IPS-NIHi7 (cell line): Measurements from ENCODE around the gene TRIM44.

ENCODE experiments used
- DNase-seq: peaks from one replicate; pipeline ENCODE4 v3.0.0; 2012; ENCODE audit warnings: mixed read lengths; ENCODE audit errors: extremely low spot score

Gene TRIM44

DNA sequence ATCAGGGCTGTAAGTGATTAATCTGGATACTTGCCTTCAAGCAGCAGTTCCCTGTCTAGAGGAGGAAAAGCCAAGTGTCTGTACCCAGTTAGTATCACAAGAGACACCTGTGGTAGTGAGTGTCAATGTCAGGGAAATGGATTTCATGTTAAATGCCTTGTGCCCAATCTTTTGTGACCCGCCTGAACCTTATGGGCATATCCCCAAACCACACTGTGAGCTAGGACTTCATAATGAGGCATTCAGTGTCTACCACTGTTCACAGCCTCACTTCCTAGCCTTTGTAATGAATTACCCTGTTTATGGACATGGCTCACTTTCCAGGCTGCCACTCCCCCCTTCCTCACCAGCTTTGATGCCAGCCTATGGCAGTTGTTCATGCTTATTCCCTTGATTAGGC is 125.1 kb downstream of the TRIM44 start:
- no peak for DNase-seq

DNA sequence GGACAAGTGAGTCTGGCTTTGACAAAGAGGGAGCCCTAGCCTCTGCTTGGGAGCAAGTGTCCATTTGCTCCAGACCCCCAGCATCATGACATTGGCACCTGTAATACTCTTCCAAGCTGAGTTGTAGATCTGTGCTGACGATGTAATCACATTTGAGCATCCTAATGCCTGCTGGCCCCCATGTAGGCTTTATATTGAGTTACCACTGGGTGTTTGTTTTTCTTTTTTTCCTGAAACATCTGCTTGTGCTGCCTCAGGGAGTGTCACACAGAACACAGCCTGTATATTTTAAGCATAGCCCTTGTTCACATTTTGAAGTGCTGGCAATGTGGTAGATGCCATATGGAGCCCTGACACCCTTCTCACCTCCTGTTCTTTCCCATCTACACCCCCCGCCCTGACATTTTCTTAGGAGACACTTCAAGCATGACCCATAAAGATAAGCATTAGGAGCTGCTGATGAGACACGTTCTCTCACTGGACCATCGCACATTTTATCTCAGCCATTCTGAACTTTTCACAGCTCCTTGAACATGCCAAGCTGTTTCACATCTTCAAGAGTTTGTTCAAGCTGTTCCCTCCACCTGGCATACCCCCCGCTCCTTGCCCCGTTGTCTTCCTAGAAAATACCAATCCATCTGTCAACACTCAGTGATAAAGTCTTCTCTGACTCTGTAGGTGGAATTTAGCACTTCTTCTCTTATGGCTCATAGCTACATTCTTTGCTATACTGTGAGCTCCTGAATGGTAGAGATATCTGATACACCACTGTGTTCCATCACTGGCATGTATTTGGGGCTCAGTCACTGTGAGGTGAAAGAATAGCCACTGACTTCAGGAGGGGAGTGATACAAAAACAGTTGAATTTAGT is 128.7 kb downstream of the TRIM44 start:
- DNase-seq: no peak

DNA sequence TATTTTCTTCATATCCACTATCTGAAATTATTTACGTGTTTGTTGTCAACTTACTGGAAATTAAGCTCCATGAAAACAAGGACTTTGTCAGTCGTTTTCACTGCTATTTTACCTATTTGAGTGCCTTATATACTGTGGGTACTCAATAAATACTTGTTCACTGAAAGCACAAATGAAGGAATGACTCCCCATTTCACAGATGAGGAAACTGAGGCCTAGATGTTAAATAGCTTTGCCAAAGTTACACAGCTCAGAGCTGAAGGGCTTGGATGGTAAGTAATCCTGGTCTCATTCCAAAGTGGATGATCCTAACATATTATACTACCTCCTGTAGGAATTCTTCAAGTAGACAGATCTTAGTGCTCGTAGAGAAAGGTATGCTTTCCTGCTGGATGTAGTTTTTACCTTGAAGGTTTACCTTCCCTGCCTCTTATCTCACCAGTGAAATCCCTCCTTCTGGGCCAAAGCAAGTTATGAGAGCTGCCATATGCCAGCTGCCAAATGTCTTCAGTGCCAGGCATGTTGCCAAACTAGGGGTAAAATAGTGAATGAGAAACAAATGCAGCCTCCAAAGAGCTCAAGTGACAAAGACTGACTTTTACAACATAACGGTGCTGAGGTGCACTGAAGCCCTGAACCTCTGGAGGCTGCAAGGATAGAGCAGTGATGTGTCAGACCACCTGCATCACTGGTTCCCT is 129.7 kb downstream of the TRIM44 start:
- DNase-seq: no peak

DNA sequence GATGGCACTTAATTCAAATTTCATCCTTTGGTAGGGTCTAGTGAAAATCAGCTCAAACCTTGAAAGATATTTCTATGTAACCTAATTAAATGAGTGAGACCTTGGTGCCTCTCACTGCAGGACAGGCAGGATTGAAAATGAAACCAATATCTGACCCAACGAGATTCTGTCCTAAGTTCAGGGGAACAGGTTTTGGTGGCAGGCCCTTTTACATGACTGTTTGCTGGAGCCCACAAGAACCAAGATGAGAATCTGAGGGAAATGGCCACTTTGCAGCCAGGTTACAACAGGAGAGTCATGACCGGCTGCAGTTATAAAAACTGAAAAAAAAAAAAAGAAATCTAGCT is 130.2 kb downstream of the TRIM44 start:
- no peak for DNase-seq

DNA sequence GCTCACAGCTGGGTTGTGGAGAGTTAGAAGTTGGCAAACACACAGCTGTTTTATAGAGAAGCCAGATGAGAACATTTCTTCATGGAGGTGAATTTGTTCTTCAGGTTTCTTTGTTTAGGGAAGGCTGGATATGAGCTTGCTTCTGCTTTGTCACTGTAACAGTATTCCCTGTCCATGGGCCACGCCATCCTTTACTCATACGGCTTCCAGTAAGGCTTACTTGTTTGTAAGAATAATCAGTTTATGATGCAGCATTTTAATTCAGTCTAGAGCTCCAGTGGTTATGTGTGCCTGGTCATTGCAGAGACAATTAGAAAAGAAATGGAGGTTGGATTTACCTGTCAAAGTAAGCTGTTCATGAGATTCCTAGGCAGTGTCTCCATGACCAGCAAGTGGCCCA is 131.8 kb downstream of the TRIM44 start:
- DNase-seq: no peak

DNA sequence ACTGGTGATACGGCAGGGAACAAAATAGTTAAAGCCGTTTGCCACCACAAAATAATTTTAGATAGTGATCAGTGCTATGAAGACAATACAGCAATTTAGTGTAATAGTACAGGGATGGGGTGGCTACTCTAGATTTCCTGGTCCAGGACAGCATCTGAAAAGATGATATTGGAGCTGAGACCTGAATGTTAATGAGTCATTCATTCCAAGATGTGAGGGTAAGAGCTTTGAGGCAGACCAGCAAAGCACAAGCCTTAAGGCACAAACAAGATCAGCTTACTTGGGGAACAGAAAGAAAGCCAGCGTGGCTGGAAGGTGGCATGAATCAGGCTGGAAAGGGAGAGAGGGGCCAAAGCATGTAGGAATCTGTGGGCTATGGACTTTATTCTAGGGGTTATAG is 132.3 kb downstream of the TRIM44 start:
- no peak for DNase-seq

DNA sequence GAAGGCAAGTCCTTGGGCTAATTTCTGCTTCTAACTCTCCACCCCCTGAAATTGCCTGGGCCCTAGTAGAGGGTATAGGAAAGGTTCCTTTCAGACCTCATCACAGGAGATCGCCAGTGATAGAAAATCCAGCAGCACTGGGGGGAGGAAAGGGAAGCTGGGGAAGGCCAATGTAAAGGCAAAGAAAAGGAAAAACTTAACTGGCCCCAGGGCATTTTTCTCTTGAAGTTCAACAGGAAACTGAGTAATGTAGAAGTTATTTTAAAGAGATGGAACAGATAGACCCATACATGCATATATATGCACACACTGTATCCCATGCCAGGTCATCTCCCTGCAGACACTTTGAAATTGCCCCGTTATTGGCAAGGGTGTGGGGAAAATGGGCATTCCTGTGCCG is 134.0 kb downstream of the TRIM44 start:
- DNase-seq: no peak

DNA sequence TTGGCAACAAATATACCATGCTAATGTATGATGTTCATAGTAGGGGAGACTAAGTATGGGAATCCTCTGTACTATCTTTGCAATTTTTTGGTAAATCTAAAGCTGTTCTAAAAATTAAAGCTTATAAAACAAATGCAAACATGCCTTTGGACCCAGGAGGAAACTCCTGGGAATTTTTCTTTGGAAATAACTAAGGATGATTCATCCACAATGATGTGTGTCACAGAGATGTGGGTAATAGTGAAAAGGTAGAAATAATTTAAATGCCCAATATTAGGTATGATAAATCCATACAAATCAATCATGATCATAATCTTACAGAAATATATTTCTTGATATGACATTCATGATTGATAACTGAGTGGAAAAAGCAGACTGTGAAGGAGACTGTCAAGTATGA is 135.8 kb downstream of the TRIM44 start:
- no peak for DNase-seq

DNA sequence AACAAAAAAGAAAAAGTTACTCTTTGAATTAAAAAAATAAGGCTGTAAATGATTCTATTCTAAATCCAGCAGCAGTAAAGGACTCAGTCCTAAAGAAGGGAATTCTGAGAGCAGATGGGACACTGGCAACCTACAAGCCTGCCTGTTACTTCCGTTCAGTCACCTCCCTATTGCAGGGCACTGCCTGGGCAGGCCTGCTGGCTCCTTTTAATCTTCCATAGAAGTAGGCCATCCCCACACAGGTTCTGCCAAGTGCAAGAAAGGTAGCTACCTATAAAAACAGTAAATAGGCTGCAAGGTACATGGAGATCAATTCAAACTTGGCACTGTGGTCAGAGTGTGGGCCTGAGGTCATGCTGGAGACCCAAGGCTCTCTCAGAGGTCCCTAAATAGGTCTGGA is 136.4 kb downstream of the TRIM44 start:
- DNase-seq: no peak

DNA sequence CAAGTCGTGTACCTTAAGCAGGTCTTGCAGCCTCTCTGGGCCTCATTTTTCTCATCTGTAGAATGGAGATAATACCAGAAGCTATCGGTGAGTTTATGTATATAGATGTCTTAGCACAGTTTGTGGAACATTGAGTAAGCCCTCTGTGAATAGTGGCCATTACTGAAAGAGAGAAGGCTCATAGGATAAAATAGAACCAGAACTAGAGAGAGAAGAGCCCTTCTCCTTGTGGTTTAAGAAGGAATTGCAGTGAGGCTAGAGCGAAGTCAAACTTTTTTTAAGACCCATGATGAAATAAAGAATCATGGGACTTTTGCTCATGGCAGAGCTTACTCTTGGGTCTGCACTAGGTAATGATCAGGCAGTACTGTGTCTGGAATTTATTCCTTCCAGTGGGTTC is 137.1 kb downstream of the TRIM44 start:
- DNase-seq: no peak

DNA sequence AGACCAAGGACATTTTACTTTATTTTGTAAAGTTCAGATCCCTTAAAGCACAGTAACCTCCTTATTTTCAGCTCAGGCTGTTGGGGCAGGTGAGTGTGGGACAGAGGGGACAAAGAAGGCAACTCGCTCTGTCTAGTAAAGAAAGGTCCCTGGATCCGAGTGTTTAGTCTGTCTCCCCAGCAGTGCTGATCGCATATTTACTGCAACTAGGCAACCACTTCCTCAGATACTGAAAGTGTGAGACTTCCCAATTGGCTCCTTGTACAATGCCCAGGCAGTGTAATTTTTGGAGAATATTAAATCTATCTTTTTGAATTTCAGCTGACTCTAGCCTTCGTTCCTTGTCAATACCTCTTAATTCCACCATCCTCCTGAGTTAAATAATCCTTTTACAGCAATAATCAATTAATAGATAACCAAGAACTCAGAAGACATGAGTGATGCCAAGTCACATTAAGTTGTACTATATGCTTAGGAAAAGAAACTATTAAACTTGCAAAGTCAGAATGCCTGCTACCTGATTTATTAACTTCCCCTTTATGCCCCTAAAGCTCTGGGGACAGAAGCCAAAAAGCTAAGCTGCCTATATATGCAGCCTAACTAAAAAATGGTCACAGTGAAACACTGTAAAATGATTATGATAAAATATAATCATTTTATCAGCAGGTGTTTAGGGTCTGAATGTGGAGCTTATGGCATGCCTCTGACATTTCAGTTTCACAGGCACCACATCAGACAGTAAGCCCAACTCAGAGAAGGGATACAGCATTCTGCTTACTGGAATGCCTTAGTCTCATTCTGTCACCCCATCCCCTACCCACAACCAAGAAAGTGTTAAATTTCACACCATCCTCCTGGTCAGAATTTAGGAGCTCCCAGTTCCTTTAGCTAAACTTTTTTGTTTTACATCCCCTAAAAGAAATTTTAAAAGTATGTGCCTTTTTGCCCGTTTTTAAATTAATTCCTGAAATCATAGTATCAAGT is 138.7 kb downstream of the TRIM44 start:
- no peak for DNase-seq

DNA sequence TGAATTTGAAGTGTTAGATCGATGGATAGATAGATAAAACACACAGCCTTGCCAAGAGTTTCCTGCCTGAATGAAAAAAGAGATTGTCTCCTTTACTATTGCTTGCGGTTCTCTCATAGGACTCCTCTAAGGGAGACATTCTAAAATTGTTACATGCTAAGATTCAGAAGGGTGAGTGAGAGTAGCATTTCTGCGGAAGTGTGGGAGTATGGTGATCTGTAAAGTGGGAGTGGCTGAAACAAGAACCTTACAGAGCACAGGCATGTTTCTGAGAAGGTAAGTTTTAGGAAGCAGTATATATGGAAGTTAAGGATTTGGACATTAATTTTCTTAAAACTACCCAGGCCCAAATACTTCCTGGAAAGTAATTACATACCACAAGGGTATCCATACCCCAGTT is 139.6 kb downstream of the TRIM44 start:
- DNase-seq: no peak

DNA sequence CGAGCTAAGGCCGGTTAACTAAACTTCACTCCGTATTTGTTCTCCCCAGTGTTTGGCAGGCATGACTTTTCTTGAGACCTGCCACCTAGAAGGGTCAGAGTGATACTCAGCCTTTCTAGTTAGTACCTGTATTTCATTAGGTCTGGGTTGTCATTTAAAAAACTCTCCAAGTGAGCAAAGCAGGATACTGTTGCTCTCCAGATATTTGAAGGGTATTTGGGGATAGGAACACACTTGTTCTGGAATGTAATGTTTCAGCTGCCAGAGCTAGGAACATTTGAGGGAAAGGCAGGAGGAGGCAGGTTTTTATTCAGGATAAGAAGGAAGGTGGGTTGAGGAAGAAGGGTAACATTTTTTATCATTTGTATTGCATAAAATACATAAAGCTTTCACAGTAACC is 140.1 kb downstream of the TRIM44 start:
- DNase-seq: no peak

DNA sequence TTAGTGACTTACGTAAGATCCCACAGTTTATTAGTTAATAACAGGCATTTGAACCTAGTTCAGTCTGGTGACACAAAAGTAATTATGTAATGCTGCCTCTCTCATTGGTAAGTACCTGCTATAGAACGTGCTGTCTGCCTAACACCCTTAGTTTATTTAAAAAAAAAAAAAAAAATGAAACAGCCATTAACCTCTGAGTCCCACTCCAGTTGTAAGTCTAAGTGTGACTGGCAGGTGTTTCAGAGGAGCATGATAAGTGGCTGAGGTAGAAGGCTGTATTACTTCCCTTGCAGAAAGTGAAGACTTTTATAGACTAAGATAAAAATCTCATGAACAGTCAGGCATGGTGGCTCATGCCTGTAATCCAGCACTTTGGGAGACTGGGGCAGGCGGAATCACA is 140.5 kb downstream of the TRIM44 start:
- no peak for DNase-seq

DNA sequence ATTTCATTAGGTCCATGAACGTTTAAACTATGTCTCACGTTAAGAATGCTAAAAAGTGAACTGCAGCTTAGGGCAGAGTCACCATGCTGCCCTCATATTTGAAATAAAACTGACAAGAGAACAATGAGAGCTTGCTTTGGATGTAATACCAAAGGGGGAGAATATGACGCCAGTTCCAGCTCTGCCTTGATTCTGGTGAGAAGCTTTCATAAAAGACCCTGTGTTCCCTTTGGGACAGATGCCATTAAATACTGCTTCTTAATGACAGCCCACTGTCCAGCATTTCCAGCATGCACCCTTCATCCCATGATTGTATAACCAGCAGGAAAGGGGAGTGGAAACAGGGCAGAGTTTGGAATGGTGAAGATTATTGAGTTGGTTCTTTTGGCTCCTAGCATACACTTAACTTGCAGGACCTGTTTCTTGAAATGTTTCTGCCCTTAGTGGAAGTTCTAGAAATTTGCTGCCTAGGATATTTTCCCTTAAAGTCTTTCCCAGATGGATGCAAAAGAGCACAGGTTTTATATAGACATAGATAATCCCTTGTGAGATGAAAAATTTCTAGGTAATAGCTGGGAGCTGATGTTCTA is 142.0 kb downstream of the TRIM44 start:
- DNase-seq: no peak

DNA sequence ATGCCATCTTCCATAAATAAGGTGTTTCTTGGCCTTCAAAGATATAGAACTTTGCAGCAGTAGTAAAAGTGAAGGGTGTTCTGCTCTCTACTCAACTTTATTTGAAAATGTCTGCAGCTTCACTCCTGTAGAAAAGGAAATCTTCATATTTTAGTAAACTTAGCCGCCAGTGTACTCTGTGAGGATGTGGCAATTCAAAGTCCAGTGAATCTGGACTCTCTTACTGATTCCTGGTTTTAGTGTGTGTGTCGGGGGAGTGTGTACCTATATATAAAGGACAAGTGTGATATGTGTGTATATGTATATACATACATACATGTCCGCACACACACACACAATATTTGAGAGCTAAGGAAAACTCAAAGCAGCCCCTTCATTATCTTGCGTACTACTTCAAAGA is 147.0 kb downstream of the TRIM44 start:
- DNase-seq: no peak

DNA sequence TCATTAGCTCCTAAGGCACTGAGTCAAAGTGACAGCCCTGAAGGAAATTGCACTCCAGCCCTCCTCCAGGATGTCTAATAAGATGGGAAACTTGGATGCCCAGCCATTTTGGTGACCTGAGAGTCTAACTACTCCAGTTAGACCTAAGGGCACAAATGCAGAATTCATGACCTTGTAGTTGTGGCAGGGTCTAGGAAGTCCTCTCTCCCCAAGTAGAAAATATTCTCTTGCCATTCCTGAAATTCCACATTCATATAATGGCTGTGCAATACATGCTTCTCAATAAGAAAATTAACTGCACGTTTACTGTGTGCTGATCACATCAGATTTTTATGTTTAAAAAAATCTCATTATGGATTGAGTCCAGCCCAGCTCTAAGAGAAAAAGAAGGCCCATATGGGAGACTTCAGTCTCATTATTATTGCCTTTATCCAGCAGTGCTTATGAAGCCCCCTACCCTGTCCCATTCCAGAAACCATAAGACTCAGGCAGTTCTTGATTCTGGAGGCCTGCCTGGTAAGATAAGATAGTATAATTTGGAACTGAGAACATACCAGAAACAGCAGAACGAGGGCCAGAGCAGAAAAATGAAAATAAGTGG is 147.6 kb downstream of the TRIM44 start:
- no peak for DNase-seq

DNA sequence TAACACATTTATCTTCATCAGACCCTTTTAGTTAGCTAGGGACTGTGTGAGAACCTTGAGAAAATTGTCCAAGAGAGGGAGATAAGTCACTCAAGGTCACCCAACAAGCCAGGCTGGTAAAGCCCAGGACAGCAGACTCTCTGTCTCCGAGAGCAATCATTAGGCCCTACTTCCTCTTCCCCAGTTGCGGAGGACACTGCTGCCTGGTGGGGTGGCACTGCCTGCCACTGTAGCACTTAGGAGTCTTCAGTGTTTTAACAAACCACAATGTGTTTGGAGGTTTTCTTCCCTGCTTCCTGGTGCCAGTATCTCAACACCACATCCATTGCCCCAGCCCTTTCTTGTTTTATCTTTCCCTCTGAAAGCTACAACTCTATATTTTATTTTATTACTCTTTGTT is 149.2 kb downstream of the TRIM44 start:
- no peak for DNase-seq

DNA sequence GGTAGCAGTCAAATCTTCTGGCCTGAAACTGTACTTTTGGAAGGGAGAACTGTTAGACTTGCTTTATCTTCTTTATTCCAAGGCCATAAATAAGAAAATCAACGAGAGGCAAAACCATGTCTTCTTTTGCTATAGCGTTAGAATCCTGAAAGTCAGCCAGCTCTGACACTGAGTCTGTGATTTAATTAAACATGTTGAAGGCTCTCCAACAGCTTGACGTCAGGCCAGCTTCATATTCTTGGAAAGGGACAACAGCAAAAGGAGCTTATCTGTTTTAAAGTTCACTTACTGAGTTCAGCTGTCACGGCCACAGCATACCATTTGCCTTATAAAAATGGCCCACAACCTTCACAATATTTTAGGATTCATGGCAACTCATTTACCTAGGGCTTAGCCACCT is 150.3 kb downstream of the TRIM44 start:
- DNase-seq: no peak

DNA sequence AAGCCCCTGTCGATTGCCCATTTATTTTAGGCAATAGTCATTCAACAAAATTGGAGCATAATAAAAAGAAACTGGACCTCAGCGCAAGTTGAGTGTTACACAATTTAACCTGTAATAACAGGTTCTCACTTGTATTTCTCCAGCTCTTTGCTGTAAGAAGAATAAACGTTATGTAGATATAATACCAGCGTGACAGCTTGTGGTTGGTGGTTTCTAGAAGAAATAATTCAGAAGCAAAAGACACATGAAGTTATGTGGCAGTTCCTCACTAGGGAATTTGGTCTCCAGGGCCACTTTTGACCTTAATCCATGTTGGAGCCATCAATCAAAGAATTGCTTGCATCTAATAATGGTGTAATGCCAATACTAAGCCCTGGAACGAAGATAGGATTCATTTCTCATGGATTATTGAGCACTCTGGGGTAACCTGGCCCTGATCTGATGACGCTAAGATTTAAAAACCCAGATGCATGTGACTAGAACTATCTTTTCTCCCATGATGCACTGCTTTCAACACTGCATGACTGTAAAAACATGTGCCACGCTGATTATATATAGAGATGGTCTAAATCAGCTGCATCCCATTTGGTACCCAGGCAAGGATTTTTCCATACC is 151.6 kb downstream of the TRIM44 start:
- no peak for DNase-seq

DNA sequence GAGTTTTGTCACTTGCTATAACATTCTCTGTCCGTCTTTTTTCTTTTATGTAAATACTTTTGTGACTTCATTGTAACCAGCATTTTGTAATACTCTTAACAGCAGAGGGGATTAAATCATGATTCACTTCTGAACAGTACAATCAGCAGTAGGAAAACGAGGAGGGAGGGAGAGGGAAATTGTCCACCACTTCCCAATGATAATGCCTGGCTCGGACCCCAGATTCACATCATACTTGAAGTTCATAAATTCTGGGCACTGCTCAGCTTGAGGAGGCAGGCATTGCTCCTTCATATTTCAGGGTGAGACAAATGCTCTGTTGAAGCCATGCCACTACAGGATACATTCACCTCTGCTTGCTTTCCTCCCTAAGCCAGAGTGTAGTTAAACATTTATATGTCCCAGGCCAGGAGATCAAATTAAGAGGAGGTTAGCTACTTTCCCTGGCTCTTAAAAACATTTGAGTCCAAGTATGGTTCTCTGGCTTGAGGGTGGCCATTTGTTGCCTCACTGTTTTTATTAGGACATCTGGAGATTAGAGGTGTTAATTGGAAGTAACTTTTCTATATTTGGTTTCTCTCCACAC is 152.2 kb downstream of the TRIM44 start:
- DNase-seq: no peak
